ENCODE results near the gene TMEM203. TPM values are rescaled to one million over a fixed set of nuclear protein-coding genes. Genes with fewer than 3 reads are reported as not detected.

Gene TMEM203
- total RNA-seq, 1 experiment from 2014 or later = 35.5 TPM

DNA sequence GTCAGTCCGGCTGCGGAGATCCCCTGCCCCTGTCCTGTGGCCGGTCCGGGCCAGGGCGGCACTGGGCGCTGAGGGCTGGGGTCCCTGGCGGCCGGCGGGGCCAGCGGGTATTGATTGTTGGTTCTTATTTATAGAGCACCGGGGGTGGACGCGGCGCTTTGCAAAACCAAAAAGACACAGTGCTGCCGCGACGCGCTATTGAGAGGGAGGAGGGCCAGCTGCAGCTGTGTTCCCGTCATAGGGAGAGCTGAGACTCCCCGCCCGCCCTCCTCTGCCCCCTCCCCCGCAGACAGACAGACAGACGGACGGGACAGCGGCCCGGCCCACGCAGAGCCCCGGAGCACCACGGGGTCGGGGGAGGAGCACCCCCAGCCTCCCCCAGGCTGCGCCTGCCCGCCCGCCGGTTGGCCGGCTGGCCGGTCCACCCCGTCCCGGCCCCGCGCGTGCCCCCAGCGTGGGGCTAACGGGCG is 38.1 kb downstream of the TMEM203 start:
- Histone ChIP-seq H3K4ac (ENCODE audit: low read depth, low read length) (no peak overlapping the region), H4K91ac (ENCODE audit: insufficient read length, low read depth, low read length) (no peak overlapping the region), H4K8ac (replicated peaks; ENCODE audit: insufficient read length, low read depth, low read length) (no peak overlapping the region), H4K20me1 (ENCODE audit: control insufficient read depth, insufficient read depth, insufficient read length) (peaks cover 2% of the 10 kb centered on the region), H3K18ac (ENCODE audit: insufficient read length, low read depth, low read length) (no peak overlapping the region), H2BK20ac (ENCODE audit: low read depth, low read length, poor library complexity, severe bottlenecking) (no peak overlapping the region), H3K27me3 (ENCODE audit: insufficient read depth, low read length) (peaks cover 39% of the 10 kb centered on the region; the same call in 1 of the 2 replicates), H2BK120ac (ENCODE audit: low read depth, low read length, poor library complexity, severe bottlenecking) (no peak overlapping the region), H2AK5ac (ENCODE audit: insufficient read length, low read length) (no peak overlapping the region), H2BK5ac (ENCODE audit: insufficient read length, low read length) (no peak overlapping the region), H2BK12ac (ENCODE audit: insufficient read length, low read depth, low read length) (no peak overlapping the region), H2AFZ (ENCODE audit: low read length) (no peak overlapping the region), H3T11ph (ENCODE audit: low read length) (no peak overlapping the region), H3K23ac (ENCODE audit: insufficient read length, low read depth, low read length) (no peak overlapping the region), H3K9me3 (ENCODE audit: control insufficient read depth, low read depth, low read length) (no peaks in the 10 kb centered on the region), H2BK15ac (ENCODE audit: low read depth, low read length) (no peak overlapping the region), H4K5ac (ENCODE audit: insufficient read length, low read depth, low read length) (no peak overlapping the region), H3K9ac (ENCODE audit: extremely low read depth, insufficient read length, low read length) (no peak overlapping the region), H3K23me2 (ENCODE audit: insufficient read length, low read depth, low read length, poor library complexity, severe bottlenecking) (peaks cover 13% of the 10 kb centered on the region), H3K79me2 (ENCODE audit: insufficient read depth, low read length) (no peaks in the 10 kb centered on the region), H3K4me1 (ENCODE audit: insufficient read depth, low read length) (no peaks in the 10 kb centered on the region), H3K56ac (ENCODE audit: insufficient read length, low read depth, low read length) (no peak overlapping the region), H3K79me1 (ENCODE audit: insufficient read depth, low read depth, low read length, poor library complexity, severe bottlenecking) (no peaks in the 10 kb centered on the region), H3K14ac (ENCODE audit: insufficient read depth, low read length) (no peak overlapping the region), H3K27ac (ENCODE audit: insufficient read length, low read depth, low read length) (no peak overlapping the region), H3K4me2 (ENCODE audit: insufficient read depth, insufficient read length, low read length) (no peak overlapping the region)
- TF ChIP-seq, protein P1, sequence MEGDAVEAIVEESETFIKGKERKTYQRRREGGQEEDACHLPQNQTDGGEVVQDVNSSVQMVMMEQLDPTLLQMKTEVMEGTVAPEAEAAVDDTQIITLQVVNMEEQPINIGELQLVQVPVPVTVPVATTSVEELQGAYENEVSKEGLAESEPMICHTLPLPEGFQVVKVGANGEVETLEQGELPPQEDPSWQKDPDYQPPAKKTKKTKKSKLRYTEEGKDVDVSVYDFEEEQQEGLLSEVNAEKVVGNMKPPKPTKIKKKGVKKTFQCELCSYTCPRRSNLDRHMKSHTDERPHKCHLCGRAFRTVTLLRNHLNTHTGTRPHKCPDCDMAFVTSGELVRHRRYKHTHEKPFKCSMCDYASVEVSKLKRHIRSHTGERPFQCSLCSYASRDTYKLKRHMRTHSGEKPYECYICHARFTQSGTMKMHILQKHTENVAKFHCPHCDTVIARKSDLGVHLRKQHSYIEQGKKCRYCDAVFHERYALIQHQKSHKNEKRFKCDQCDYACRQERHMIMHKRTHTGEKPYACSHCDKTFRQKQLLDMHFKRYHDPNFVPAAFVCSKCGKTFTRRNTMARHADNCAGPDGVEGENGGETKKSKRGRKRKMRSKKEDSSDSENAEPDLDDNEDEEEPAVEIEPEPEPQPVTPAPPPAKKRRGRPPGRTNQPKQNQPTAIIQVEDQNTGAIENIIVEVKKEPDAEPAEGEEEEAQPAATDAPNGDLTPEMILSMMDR (conservative IDR thresholded peaks at IDR 0.05) = no peak
- peaks cover 3 to 9% of the 10 kb centered on the region in 2 experiments for H3K4me1 Mint-ChIP-seq
- no CpG with 5 or more reads among the region's 44 CpGs for WGBS (ENCODE audit: extremely low coverage, insufficient read length, low lambda C conversion rate)
- H3K4me3 Mint-ChIP-seq = no peak overlapping the region; a peak in 1 of 5 replicates
- no peaks in the 10 kb centered on the region; a peak in 1 of 5 replicates for H3K9me3 Mint-ChIP-seq
- no peak for DNase-seq
- no peaks in the 10 kb centered on the region for H3K36me3 Mint-ChIP-seq (ENCODE audit: insufficient read depth in 1 of 3, low read depth in 3 of 3)
- H3K27ac Mint-ChIP-seq = no peak overlapping the region
- peaks cover 91% of the 10 kb centered on the region for H3K27me3 Mint-ChIP-seq (ENCODE audit: low read depth)
